ENCODE data around the gene EVI2B. TPM values are rescaled to one million over a fixed set of nuclear protein-coding genes. Genes with fewer than 3 reads are reported as not detected.
"Not testable (repeated sequence)": the region's sequence is repeated elsewhere in the genome, so short reads cannot be mapped to it uniquely, and the experiment has no call there.

The EVI2B gene
- total RNA-seq, 1 donor from 2014 or later = not detected

- peaks cover 3% of the 10 kb centered on the region for H3K4me1 Mint-ChIP-seq
- H3K27ac Mint-ChIP-seq = no peak overlapping the region
- H3K27me3 Mint-ChIP-seq (ENCODE audit: low read depth) = no peaks in the 10 kb centered on the region
- H3K36me3 Mint-ChIP-seq = peaks cover 19% of the 10 kb centered on the region
- TF ChIP-seq, protein P1, sequence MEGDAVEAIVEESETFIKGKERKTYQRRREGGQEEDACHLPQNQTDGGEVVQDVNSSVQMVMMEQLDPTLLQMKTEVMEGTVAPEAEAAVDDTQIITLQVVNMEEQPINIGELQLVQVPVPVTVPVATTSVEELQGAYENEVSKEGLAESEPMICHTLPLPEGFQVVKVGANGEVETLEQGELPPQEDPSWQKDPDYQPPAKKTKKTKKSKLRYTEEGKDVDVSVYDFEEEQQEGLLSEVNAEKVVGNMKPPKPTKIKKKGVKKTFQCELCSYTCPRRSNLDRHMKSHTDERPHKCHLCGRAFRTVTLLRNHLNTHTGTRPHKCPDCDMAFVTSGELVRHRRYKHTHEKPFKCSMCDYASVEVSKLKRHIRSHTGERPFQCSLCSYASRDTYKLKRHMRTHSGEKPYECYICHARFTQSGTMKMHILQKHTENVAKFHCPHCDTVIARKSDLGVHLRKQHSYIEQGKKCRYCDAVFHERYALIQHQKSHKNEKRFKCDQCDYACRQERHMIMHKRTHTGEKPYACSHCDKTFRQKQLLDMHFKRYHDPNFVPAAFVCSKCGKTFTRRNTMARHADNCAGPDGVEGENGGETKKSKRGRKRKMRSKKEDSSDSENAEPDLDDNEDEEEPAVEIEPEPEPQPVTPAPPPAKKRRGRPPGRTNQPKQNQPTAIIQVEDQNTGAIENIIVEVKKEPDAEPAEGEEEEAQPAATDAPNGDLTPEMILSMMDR (IDR thresholded peaks at IDR 0.05; ENCODE audit: unreplicated experiment) = no peak
- no peaks in the 10 kb centered on the region for H3K9me3 Mint-ChIP-seq
- no peak overlapping the region for H3K4me3 Mint-ChIP-seq
- DNase-seq (ENCODE audit: low spot score in 2 of 2, unreplicated experiment in 2 of 2) = no peak
Observed at GRCh38 chr17:31289790-31290189, 24.1 kb downstream of the EVI2B start.

DNA sequence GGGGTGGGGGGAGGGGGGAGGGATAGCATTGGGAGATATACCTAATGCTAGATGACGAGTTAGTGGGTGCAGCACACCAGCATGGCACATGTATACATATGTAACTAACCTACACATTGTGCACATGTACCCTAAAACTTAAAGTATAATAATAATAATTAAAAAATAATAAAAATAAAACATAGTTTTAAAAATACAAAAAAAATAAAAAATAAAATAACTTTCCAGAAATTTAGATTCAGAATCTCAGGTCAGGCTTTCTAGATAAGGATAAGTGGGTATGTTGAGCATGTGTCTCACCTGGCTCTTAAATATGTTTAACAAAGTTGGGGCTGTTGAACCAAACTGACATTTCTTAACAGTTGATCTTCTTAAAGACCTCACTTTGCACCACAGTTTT is 25.9 kb downstream of the EVI2B start:
- not testable (repeated sequence) for H3K4me1 Mint-ChIP-seq; DNase-seq (ENCODE audit: low spot score in 2 of 2, unreplicated experiment in 2 of 2); H3K27me3 Mint-ChIP-seq (ENCODE audit: low read depth); H3K27ac Mint-ChIP-seq; H3K4me3 Mint-ChIP-seq; H3K9me3 Mint-ChIP-seq
- peaks cover 25% of the 10 kb centered on the region for H3K36me3 Mint-ChIP-seq

- Mint-ChIP-seq H3K4me1 (peaks cover 3% of the 10 kb centered on the region), H3K36me3 (peaks cover 28% of the 10 kb centered on the region), H3K4me3 (no peak overlapping the region), H3K9me3 (peaks cover 6% of the 10 kb centered on the region), H3K27ac (no peak overlapping the region), H3K27me3 (ENCODE audit: low read depth) (no peaks in the 10 kb centered on the region)
- no peak for DNase-seq (ENCODE audit: low spot score in 2 of 2, unreplicated experiment in 2 of 2)
- TF ChIP-seq, protein P1 (IDR thresholded peaks at IDR 0.05; ENCODE audit: unreplicated experiment) = no peak
Observed at GRCh38 chr17:31286587-31286986, 27.3 kb downstream of the EVI2B start.

DNA sequence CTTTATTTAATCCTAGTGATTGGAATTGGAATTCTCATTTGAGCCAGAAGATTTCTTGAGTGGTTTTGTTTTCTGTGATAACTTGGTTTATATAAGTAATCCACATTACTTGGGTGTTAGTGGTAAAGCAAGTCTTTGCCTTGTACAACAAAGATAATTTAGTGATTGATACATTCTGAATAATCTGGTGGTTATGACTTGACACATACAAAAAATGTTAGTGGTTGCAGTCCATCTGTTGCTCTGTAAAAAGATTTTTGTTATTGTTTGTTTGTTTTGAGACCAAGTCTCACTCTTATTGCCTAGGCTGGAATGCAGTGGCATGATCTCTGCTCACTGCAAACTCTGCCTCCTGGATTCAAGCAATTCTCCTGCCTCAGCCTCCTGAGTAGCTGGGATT is 30.0 kb downstream of the EVI2B start:
- TF ChIP-seq, protein P1 (IDR thresholded peaks at IDR 0.05; ENCODE audit: unreplicated experiment) = no peak
- H3K27ac Mint-ChIP-seq = no peak overlapping the region
- H3K9me3 Mint-ChIP-seq = peaks cover 6% of the 10 kb centered on the region
- H3K36me3 Mint-ChIP-seq = peaks cover 38% of the 10 kb centered on the region
- H3K4me1 Mint-ChIP-seq = no peaks in the 10 kb centered on the region
- H3K4me3 Mint-ChIP-seq = no peak overlapping the region
- H3K27me3 Mint-ChIP-seq (ENCODE audit: low read depth) = no peaks in the 10 kb centered on the region
- DNase-seq (ENCODE audit: low spot score in 2 of 2, unreplicated experiment in 2 of 2) = no peak

DNA sequence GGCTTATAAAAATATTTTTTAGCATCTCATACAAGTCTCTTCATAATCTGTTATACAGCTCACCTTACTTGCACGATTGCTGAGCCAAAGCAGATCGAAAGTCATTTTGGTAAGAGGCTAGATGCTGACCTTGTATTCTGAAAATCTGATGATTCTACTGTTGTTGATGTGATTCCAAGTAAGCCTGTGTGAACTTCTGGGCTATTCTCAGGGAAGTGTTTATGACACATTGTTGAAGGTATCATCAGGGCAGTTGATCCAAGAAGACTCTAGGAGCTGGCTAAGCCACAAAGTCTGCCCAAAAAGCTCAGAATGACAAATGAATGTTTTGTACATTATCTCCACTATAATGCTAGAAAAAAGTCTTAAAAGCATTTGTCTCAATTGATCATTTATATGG is 32.8 kb downstream of the EVI2B start:
- TF ChIP-seq, protein P1 (IDR thresholded peaks at IDR 0.05; ENCODE audit: unreplicated experiment) = no peak
- peaks cover 6% of the 10 kb centered on the region for H3K9me3 Mint-ChIP-seq
- H3K27ac Mint-ChIP-seq = no peak overlapping the region
- H3K36me3 Mint-ChIP-seq = peaks cover 36% of the 10 kb centered on the region
- DNase-seq (ENCODE audit: low spot score in 2 of 2, unreplicated experiment in 2 of 2) = no peak
- no peak overlapping the region for H3K4me3 Mint-ChIP-seq
- H3K4me1 Mint-ChIP-seq = no peaks in the 10 kb centered on the region
- no peaks in the 10 kb centered on the region for H3K27me3 Mint-ChIP-seq (ENCODE audit: low read depth)

DNA sequence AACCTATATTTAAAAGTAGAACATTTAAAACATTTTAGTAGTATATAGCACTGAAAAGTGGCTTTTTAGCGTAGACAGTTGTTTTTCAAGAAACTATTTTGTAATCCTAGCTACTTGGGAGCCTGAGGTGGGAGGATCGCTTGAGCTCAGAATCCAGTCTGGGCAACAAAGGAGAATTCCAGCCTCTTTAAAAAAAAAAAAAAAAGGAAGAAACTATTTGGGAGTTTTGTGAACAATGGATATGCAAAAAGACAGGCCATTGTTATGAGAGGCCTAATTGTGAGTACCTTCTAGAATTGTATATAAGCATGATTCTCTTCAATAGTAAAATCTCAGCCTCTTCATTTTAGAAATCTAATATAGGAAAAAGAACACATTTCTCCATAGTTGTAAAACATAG is 34.5 kb downstream of the EVI2B start:
- Mint-ChIP-seq H3K27me3 (ENCODE audit: low read depth) (no peaks in the 10 kb centered on the region), H3K9me3 (peaks cover 6% of the 10 kb centered on the region), H3K27ac (no peak overlapping the region), H3K4me3 (no peak overlapping the region), H3K4me1 (peaks cover 2% of the 10 kb centered on the region), H3K36me3 (peaks cover 47% of the 10 kb centered on the region)
- TF ChIP-seq, protein P1 (IDR thresholded peaks at IDR 0.05; ENCODE audit: unreplicated experiment) = no peak
- no peak for DNase-seq (ENCODE audit: low spot score in 2 of 2, unreplicated experiment in 2 of 2)
